PC-9 (cell line): ENCODE measurements around the gene CPXM2.

ENCODE experiments used
- CTCF ChIP-seq: fragments of 200-600 bp; sonication (generic); conservative IDR thresholded peaks from 2 replicates; pipeline ENCODE4 v1.6.1; 2017; ENCODE audit warnings: mixed run types, antibody characterized with exemption, mild to moderate bottlenecking, moderate library complexity
- EZH2 ChIP-seq: fragments of 200-600 bp; sonication (generic); IDR thresholded peaks from 2 replicates; pipeline ENCODE4 v1.8.0; 2017; ENCODE audit warnings: antibody characterized with exemption, low read depth

- TF ChIP-seq CTCF (no peak), EZH2 (no peak)
These were observed 28.4 kb downstream of the CPXM2 start for GRCh38 chr10:123863183-123863575.
